GM08714 (cell line): Measurements from ENCODE around the gene NFASC.

ENCODE experiments used
- H3K4me3 ChIP-seq: fragments of 200-500 bp; sonication (Bioruptor generic); 2 replicates; pipeline ENCODE4 v1.5.1; 2014; ENCODE audit warnings: mild to moderate bottlenecking, low read length, inconsistent platforms
- ZNF274 ChIP-seq: IDR thresholded peaks from 2 replicates; pipeline ENCODE4 v1.6.1; 2012; ENCODE audit warnings: mild to moderate bottlenecking, low read depth, low read length

NFASC gene

DNA sequence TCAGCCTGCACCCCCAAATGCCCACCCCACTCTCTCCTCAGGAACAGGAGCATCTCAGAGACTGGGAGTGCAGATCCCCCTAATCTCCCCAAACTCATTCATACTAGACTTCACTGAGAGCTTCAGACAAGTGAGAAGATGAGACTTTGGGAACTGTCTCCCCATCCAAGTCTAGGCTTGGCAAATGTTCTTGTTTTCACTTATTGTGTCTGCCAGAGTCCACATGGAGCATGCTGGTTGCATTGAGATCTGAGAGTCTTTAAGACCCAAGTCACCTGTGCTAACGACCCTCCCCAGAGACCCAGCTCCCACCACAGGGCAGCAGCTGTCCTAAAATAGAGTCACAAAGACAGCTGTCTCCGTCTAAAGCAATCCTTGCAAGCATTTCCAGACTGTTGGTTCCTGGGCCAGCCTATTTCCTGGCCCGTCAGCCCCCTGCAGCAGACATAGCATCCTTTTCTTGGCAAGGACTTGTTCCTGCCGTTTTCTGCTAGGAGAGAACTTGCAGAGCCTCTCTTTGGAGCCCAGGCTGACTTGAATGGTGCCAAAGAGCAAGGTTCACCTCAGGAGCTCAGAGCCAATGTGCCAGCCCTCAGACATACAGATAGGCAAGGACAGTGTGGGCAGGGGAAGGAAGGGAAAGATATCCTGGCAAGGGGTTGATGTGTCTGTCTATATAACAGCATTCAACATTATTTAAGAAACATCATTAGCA lies 170.5 kb downstream of the NFASC start:
- H3K4me3 ChIP-seq, result no peak overlapping the region

DNA sequence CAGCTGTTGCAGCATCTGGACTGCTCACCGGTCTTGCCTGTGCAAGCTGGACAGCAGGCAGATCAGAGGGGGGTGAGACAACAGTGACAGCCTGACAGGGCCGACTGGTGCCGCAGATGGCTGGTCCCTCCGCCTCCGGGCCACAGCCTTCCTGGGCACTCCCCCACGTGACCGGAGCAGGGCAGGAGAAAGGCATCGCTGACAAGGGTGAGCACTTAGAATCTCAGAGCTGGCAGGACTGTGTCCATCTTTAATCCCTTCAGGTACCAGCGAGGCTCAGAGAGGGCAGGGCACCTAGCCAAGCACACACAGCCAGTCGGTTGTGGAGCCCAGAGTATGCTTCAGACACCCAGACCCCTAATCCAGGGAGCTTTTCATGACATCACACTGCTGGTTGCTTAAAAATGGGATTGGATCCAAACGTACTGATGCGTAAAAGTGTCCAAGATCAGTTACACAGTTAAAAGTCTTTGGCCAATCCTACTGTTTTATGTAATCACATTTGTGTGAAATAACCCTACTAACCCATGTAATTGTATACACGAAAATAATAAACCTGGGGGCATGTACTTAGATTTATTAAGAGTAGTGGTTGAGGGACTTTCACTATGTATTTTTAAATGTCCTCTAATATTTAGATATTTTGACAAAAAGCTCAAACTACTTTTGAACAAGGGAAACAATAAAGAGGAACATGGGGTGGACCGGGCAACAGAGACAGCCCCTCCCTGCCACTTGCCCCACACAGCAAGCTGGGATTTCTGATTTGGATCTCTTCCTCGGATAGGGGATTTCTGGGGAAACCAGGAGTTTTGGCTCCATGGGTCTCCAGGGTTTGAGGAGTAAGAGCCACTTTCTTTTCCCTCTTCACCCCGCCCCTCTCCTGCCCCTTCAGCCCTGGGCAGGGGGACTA lies 171.6 kb downstream of the NFASC start:
- no peak overlapping the region for H3K4me3 ChIP-seq

More for the DNA sequence above, 170.5 kb downstream of the NFASC start:
- no peak for TF ChIP-seq ZNF274

DNA sequence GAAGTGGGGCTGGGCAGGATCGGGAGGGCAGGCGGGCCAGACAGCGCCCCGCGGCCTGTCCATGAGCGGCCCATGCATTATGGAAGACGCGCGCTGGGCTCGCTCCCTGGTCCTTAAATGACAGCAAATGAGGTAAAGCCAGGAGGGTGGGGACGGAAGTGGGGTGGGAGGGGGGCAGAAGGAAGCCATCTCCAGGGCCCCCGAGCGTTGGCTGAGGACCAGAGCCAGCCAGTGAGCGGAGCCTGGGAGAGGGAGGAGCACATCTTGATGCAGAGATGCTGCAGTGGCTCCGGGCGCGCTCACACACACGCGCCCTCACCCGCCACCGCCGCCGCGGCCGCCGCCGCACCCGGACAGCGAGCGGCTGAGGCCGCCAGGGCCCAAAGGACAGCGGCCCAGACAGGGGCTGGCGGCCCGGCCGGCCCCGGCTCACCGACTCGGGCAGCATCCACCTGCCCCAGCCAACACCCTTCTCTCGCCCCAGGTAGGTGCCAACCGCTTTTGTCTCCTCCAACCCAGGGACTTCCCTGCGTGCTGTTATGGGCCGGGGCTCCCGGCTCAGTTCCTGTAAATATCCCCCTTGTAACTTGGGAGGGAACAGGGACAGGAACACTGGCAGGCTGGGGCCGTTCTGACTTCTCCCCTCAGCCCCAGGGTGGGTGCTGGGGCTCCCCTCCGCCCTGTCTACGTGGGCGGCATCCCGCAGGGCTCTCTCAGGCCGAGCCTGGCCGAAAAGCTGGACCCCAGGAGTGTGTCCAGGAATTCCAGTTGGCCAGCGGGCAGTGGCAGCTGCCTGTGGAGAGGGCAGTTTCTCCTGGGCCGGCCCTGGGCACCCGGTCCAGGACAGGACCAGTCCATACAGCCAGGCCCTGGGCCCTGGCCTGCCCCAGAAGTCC lies 172.5 kb downstream of the NFASC start, which contains the start of gene CNTN2:
Gene CNTN2 (plus strand): TSS at position 302 of the 896 bp plus-strand sequence. CDS start 9,974 bp downstream, outside the sequence.
- H3K4me3 ChIP-seq, result no peak within 1 kb of the TSS
- TF ChIP-seq ZNF274, result no peak

More for the DNA sequence above, 171.6 kb downstream of the NFASC start:
- no peak for TF ChIP-seq ZNF274

DNA sequence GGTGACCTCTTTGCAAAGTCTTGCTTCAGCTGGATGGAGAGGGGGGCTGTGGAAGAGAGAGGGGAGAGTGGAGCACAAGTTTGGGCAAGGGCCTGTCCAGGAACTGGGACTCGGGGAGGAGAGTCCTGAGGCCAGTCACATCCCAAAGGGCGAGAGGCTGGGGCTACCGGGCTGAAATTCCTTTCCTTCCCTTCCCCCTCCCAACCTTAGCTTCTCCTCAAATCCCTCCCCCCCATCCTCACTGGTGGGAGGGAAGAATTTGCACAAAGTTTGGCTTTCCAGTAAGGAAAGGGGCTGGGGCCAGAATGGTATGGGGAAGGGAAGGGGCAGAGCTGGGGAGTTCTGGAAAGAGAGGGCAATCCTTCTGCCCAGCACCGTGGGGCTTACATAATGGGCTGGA lies 173.2 kb downstream of the NFASC start:
- no peak overlapping the region for H3K4me3 ChIP-seq
- no peak for TF ChIP-seq ZNF274

DNA sequence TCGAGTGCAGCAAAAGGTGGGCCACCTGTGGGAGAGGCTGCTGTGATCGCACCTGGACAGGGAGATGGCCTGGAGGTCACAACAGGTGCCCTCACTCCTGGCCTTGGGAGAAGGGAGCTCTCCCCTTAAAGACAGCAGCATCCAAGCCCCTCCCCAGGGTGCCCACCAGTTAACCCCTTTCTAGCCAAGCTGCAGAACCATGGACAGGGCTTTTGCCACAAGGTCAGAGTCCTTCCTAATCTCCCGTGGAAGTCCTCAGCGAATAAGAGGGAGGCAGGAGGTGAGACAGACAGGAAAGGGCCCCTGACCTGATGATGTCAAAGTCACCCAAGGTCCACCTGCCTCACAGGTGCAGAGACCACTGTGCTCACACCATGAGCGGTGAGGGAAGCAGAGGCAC lies 174.1 kb downstream of the NFASC start:
- H3K4me3 ChIP-seq, result no peak overlapping the region
- TF ChIP-seq ZNF274, result no peak

DNA sequence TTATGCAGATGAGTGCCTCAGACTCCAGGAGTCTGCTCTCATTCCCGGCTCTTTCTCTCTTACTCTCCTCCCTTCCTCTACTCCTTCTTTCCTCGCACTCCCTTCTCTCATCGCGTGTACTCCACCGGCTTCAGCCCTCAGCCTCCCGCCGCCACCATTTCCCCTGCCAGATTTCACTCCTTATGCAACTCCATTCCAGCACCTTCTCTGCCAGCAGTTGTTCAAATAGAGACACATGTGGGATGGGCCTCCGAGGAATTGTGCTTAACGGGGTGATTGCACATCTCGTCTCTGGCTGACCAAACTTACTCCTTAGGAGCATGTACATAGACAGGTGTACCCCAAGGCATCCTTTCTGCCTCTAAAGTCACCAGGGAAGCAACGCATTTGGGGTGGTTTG lies 174.5 kb downstream of the NFASC start:
- no peak for TF ChIP-seq ZNF274
- no peak overlapping the region for H3K4me3 ChIP-seq

DNA sequence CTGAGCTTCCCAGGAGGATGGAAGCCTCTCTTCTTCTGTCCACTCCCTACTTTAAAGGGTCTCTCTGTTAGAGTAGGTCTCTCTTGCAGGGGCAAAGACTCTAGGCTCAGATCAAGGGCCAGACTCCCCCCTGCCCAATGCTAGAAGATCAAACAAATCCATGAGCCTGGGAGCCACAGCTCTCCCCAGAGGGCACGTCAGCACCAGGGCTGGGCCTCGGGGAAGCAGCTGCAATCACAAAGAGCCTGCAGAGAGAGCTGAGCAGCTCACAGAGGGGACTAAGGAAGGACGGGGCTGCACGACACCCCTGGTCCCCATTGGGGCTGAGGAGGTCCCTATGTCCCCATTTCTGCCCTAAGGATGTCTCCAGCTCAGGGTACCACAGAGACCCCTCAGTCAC lies 176.2 kb downstream of the NFASC start:
- no peak overlapping the region for H3K4me3 ChIP-seq
- no peak for TF ChIP-seq ZNF274

DNA sequence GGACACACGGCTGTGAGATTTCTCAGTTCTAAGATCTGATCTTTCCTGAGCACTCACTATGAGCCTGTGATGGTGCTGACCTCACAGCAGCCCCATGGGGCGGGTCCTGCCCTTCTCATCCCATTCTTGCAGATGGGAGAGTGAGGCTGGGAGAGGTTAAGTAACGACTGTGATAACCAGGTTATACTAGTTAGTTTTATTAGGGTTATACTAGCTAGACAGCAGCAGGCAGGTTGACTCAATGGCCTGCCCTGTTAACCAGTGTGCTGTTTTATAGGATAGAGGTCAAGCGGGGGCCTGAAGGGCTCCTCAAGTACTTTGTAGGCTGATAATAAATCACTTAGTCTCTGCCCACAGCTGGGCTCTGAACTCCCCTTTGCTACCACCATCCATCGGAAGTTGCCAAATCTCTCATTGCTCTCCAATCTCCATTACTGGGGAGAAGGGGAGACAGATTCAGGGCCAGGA lies 177.1 kb downstream of the NFASC start:
- no peak for TF ChIP-seq ZNF274
- no peak overlapping the region for H3K4me3 ChIP-seq

DNA sequence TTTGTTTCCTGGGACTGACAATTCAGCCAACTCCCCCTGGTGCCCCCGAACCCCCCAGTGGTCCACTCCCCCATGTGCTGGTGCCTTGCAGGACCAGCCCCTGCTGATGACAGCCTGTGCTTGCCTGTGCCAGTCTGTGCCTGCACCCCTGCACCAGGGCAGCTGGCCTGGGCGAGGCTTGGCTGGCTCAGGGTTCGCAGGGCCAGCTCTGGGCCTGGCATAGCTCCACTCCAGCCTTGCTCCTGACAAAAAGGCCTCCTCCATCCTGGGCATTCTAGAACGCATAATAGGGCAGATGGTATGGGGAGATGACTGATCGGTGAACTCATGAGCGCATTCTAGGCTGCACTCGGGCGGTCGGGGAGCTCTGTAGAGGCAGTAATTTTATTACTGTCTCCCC lies 177.7 kb downstream of the NFASC start:
- TF ChIP-seq ZNF274, result no peak

DNA sequence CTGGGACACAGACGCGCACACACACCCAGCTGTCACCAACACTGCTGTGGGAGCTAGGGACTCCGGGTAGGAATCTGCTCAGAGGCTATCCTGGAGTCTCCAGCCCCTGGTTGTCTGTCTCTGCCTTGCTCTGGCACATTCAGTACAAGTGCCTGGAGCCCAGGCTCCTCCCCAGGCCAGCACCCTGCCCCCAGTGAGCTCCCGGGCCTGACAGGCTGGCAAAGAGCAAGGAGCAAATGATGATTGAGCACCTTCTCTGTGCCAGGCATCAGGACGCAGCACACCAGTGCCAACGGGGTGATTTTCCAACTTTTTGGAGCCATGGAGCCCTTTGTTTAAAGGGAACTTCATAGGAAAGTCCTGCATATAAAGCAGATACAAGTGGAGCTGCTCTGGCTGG lies 178.8 kb downstream of the NFASC start:
- no peak for TF ChIP-seq ZNF274
- no peak overlapping the region for H3K4me3 ChIP-seq

More for the DNA sequence above, 177.7 kb downstream of the NFASC start:
- no peak overlapping the region for H3K4me3 ChIP-seq

DNA sequence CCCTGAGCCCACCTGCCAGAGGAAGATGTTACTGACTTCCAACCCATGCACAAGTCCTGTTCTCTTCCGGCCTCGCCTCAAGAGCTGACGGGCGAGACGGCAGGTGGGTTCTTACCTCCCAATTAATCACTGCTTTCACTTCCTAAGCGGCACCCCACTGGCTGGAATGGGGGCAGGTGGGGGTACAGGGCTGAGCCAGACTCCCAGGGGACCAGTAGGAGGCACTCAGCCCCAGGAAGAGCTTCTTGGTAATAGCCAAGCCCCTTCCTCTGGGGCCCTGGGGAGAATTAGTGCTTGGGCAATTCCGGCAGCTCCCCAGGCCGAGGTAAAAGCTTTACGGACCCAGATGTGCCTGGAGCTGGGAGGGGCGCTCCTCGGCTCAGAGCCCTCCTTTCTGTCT lies 182.0 kb downstream of the NFASC start:
- no peak for TF ChIP-seq ZNF274
- no peak overlapping the region for H3K4me3 ChIP-seq

DNA sequence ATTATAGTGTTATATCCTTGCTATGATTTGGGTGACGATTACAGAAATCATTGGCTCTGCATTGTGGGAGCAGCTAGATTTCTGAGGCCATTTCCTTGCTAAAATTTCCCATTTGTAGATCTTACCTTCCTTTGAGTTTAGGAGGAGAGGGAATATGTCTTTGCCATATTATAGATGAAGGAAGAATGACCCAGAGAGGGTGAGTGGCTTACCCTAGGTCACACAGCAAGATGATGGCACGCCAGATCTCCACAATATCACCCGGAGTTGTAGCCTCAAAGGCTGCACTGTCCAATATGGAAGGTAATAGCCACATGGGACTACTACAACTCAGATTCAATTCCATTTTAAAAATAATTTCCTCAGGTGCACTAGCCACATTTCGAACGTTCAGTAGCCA lies 182.6 kb downstream of the NFASC start:
- TF ChIP-seq ZNF274, result no peak
- H3K4me3 ChIP-seq, result no peak overlapping the region

DNA sequence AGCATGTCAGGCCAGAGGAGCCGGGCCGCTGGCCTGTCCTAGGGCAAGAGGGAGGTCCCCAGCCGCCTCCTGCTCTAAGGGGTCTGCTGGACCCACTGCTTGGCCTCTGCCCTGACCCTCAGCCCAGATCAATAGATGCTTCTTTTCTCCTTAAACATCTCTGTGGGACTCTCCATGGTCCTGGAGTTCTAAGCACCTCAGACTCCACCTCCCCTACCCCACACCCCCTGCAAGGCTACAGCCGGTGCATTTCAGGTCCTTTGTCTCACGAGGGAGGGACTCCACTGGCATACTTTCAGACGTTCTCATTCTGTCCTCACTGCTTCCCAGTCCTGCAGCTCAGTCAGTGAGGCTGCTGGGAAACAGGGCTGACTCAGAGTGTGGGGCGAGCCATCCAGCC lies 183.4 kb downstream of the NFASC start:
- TF ChIP-seq ZNF274, result no peak
- no peak overlapping the region for H3K4me3 ChIP-seq

DNA sequence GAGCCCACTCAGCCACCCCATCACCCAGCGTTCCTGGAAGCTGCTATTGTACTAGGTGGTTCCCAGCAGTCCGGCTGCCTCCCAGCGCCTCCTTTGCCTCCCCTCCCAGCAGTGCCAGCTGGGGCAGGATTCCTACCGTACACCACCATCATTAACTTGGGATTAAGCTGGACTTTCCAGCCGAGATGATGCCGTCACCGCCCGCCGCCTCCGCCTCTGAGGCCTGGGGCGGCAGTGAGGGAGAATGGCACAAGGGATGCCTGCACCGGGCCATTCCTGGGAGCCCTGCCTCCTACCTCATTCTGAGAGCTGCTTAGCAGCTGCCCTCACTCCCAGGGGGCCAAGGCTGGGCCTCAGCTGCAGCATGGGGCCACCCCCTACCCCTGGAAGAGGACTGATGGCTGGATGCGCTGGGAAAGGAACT lies 185.5 kb downstream of the NFASC start:
- TF ChIP-seq ZNF274, result no peak
- no peak overlapping the region for H3K4me3 ChIP-seq
